SU-DHL-6 (cell line): ENCODE data around the gene SUGCT.

Experiments used
- H2AFZ ChIP-seq: fragments of 200-600 bp; sonication (generic); 2 replicates; pipeline ENCODE4 v1.6.1; 2014; ENCODE audit warnings: low read depth, mild to moderate bottlenecking, moderate library complexity, mixed read lengths, antibody characterized with exemption, low read length; ENCODE audit not compliant: severe bottlenecking
- H3F3A ChIP-seq: fragments of 200-600 bp; shearing (Covaris generic); 2 replicates; pipeline ENCODE4 v1.6.0; 2016; ENCODE audit warnings: antibody characterized with exemption, mild to moderate bottlenecking; ENCODE audit not compliant: insufficient read depth
- H3K27ac ChIP-seq: fragments of 200-600 bp; sonication (generic); 2 replicates; pipeline ENCODE4 v1.5.1; 2016; ENCODE audit warnings: low read depth, mild to moderate bottlenecking, low read length, moderate library complexity, mixed read lengths
- H3K27me3 ChIP-seq: fragments of 200-600 bp; sonication (generic), shearing (Covaris generic); 2 replicates; pipeline ENCODE4 v1.6.0; 2014; ENCODE audit warnings: mild to moderate bottlenecking, low read length
- H3K36me3 ChIP-seq: fragments of 200-600 bp; sonication (generic); 2 replicates; pipeline ENCODE4 v1.6.1; 2014; ENCODE audit warnings: mild to moderate bottlenecking, low read length, mixed read lengths
- H3K4me2 ChIP-seq: fragments of 300-600, 200-600 bp; shearing (Covaris generic), sonication (generic); 2 replicates; pipeline ENCODE4 v1.6.0; 2014; ENCODE audit warnings: low read length, low read depth, mild to moderate bottlenecking; ENCODE audit not compliant: poor library complexity, severe bottlenecking
- H3K4me3 ChIP-seq: fragments of 200-600 bp; sonication (generic); 2 replicates; pipeline ENCODE4 v1.5.1; 2014; ENCODE audit warnings: antibody characterized with exemption, low read length, mild to moderate bottlenecking, mixed read lengths; ENCODE audit not compliant: insufficient read depth, poor library complexity, severe bottlenecking
- H3K79me2 ChIP-seq: fragments of 200-600 bp; sonication (generic); 2 replicates; pipeline ENCODE4 v1.6.1; 2014; ENCODE audit warnings: mild to moderate bottlenecking, low read length, moderate library complexity; ENCODE audit not compliant: insufficient read depth
- H3K9ac ChIP-seq: fragments of 200-600 bp; sonication (generic); 2 replicates; pipeline ENCODE4 v1.7.0; 2014; ENCODE audit warnings: mild to moderate bottlenecking, low read length
- H3K9me2 ChIP-seq: fragments of 200-600 bp; sonication (generic); replicated peaks from 2 replicates; pipeline ENCODE4 v1.6.1; 2014; ENCODE audit warnings: low read length; ENCODE audit not compliant: insufficient read depth
- H3K9me3 ChIP-seq: fragments of 200-600 bp; sonication (generic); 2 replicates; pipeline ENCODE4 v1.6.1; 2014; ENCODE audit warnings: low read length, mixed read lengths; ENCODE audit not compliant: insufficient read depth
- H4K20me1 ChIP-seq: fragments of 200-600 bp; sonication (generic); 2 replicates; pipeline ENCODE4 v1.6.1; 2014; ENCODE audit warnings: low read depth, mild to moderate bottlenecking, antibody characterized with exemption, low read length, moderate library complexity, mixed read lengths
- EZH2phosphoT487 ChIP-seq: fragments of 200-600 bp; sonication (generic), shearing (Covaris generic); conservative IDR thresholded peaks from 2 replicates; pipeline ENCODE4 v1.6.1; 2018; ENCODE audit warnings: mild to moderate bottlenecking, antibody characterized with exemption, low read length, moderate library complexity, mixed read lengths
- TF ChIP-seq, protein P1 (sequence below): fragments of 200-600 bp; sonication (generic); IDR thresholded peaks from one replicate; pipeline ENCODE4 v1.5.1; 2017; ENCODE audit warnings: antibody characterized with exemption, mild to moderate bottlenecking, low read length, moderate library complexity; ENCODE audit not compliant: insufficient read depth, poor library complexity, severe bottlenecking

Gene SUGCT

GRCh38 chr7:40374575-40374974 lies 239.8 kb downstream of the SUGCT start:
- no peaks in the 10 kb centered on the region for H3K36me3 ChIP-seq
- H3K79me2 ChIP-seq = no peaks in the 10 kb centered on the region
- peaks cover 2% of the 10 kb centered on the region; the same call in 1 of the 2 replicates for H3K27me3 ChIP-seq
- H2AFZ ChIP-seq = no peak overlapping the region
- H3K9ac ChIP-seq = no peak overlapping the region
- H3F3A ChIP-seq = no peaks in the 10 kb centered on the region
- H3K9me3 ChIP-seq = no peaks in the 10 kb centered on the region
- TF ChIP-seq EZH2phosphoT487 = no peak
- H3K9me2 ChIP-seq = no peaks in the 10 kb centered on the region
- H4K20me1 ChIP-seq = no peaks in the 10 kb centered on the region
- H3K27ac ChIP-seq = no peak overlapping the region
- H3K4me2 ChIP-seq = no peak overlapping the region
- H3K4me3 ChIP-seq = no peak overlapping the region

GRCh38 chr7:40380111-40380510 lies 245.3 kb downstream of the SUGCT start:
- H3K9ac ChIP-seq = no peak overlapping the region
- no peak overlapping the region for H3K4me2 ChIP-seq
- no peaks in the 10 kb centered on the region for H3F3A ChIP-seq
- no peaks in the 10 kb centered on the region for H3K27me3 ChIP-seq
- H3K9me3 ChIP-seq = no peaks in the 10 kb centered on the region
- H3K27ac ChIP-seq = no peak overlapping the region
- H2AFZ ChIP-seq = no peak overlapping the region
- TF ChIP-seq EZH2phosphoT487 = no peak
- TF ChIP-seq, protein P1, sequence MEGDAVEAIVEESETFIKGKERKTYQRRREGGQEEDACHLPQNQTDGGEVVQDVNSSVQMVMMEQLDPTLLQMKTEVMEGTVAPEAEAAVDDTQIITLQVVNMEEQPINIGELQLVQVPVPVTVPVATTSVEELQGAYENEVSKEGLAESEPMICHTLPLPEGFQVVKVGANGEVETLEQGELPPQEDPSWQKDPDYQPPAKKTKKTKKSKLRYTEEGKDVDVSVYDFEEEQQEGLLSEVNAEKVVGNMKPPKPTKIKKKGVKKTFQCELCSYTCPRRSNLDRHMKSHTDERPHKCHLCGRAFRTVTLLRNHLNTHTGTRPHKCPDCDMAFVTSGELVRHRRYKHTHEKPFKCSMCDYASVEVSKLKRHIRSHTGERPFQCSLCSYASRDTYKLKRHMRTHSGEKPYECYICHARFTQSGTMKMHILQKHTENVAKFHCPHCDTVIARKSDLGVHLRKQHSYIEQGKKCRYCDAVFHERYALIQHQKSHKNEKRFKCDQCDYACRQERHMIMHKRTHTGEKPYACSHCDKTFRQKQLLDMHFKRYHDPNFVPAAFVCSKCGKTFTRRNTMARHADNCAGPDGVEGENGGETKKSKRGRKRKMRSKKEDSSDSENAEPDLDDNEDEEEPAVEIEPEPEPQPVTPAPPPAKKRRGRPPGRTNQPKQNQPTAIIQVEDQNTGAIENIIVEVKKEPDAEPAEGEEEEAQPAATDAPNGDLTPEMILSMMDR = no peak
- H3K9me2 ChIP-seq = no peaks in the 10 kb centered on the region
- H3K4me3 ChIP-seq = no peak overlapping the region
- no peaks in the 10 kb centered on the region for H3K79me2 ChIP-seq
- no peaks in the 10 kb centered on the region for H4K20me1 ChIP-seq
- no peaks in the 10 kb centered on the region for H3K36me3 ChIP-seq

DNA sequence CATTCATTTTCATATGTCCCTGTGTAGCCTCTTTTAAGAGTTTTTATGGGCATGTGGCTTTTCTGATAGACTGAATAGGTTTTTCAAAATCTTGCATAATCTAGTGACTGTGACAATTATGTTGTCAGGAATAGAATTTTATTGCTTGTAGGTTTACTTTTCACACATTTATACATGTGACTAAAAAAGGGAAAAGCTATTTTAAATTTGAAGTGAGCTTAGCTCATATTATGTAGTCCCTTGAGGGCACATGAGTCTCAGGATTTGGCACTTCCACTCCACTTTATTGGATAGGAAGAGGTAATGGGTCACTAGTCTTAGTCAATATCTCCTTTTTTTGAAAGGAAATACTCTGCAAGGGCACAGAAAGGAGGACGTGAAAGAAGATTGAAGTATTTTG lies 247.3 kb downstream of the SUGCT start:
- Histone ChIP-seq H3K9me3 (no peaks in the 10 kb centered on the region), H3K9ac (no peak overlapping the region), H3K27ac (no peak overlapping the region), H2AFZ (no peak overlapping the region), H3K79me2 (no peaks in the 10 kb centered on the region), H3K27me3 (no peaks in the 10 kb centered on the region), H3K9me2 (no peaks in the 10 kb centered on the region), H4K20me1 (no peaks in the 10 kb centered on the region), H3K36me3 (no peaks in the 10 kb centered on the region), H3F3A (no peaks in the 10 kb centered on the region), H3K4me2 (no peak overlapping the region), H3K4me3 (no peak overlapping the region)
- TF ChIP-seq, protein P1 = no peak
- TF ChIP-seq EZH2phosphoT487 = no peak

DNA sequence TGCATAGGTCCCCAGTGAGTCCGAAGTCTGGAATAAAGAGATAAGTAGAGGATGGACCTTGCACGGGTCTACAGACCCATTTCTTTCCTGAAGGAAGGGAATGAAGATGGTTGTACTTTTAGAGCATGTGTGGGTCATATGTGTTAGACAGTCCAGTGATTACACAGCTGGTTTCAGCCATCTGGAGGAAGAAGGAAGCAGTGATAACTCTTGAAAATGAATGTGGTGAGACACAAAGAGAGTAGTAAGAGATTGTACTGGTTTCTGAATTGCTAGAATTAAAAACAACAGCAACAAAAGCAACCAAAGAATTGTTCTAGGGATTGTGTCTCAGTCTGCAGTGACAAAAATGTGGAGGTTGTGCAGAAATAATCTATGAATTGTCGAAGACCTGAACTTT lies 258.9 kb downstream of the SUGCT start:
- Histone ChIP-seq H2AFZ (no peak overlapping the region), H3K27me3 (no peaks in the 10 kb centered on the region), H3K9ac (no peak overlapping the region), H3K9me3 (no peaks in the 10 kb centered on the region), H3K4me2 (no peak overlapping the region), H3K36me3 (no peaks in the 10 kb centered on the region), H4K20me1 (no peaks in the 10 kb centered on the region), H3K79me2 (no peaks in the 10 kb centered on the region), H3F3A (no peaks in the 10 kb centered on the region), H3K27ac (no peak overlapping the region), H3K9me2 (no peaks in the 10 kb centered on the region), H3K4me3 (no peak overlapping the region)
- no peak for TF ChIP-seq EZH2phosphoT487
- TF ChIP-seq, protein P1 = no peak
